Gastroesophageal sphincter (tissue), 4 donors: ENCODE measurements around the gene NEU4. TPM values are rescaled to one million over a fixed set of nuclear protein-coding genes. Genes with fewer than 3 reads are reported as not detected.

Experiments used
- ATAC-seq: fragments of 150-250 bp; one replicate; pipeline ENCODE4 v1.9.1; 2016; ENCODE audit warnings: mild to moderate bottlenecking, moderate library complexity
- H3K27ac ChIP-seq, 4 donors: fragments of 200-600 bp; sonication (generic) in 3 of 4; 1 replicate in 3 of 4; 2 replicates in 1 of 4; pipeline ENCODE4 v1.5.1; 2016 to 2019
- H3K27me3 ChIP-seq: fragments of 200-600 bp; sonication (generic); one replicate; pipeline ENCODE4 v1.5.1; 2019
- H3K36me3 ChIP-seq, 2 donors: fragments of 200-600 bp; sonication (generic); one replicate each; pipeline ENCODE4 v1.5.1; 2019; ENCODE audit warnings: control low read depth in 1 of 2
- H3K4me1 ChIP-seq, 3 donors: fragments of 200-600 bp; sonication (generic); 1 replicate in 2 of 3; 2 replicates in 1 of 3; pipeline ENCODE4 v1.5.1; 2016 to 2019; ENCODE audit warnings: control low read depth in 2 of 3
- H3K4me3 ChIP-seq, 2 donors: fragments of 200-600 bp; sonication (generic); one replicate each; pipeline ENCODE4 v1.5.1; 2019; ENCODE audit warnings: mild to moderate bottlenecking in 1 of 2, moderate library complexity in 1 of 2
- H3K9me3 ChIP-seq, 3 donors: fragments of 200-600 bp; sonication (generic); one replicate each; pipeline ENCODE4 v1.5.1; 2017 to 2019; ENCODE audit warnings: control low read depth in 2 of 3
- EP300 ChIP-seq: sonication (generic); formaldehyde crosslinking; IDR thresholded peaks from one replicate; pipeline ENCODE4 v1.6.1; 2017; ENCODE audit warnings: antibody characterized with exemption, mild to moderate bottlenecking
- POLR2A ChIP-seq, 2 donors: fragments of 450-650 bp; IDR thresholded peaks; one replicate each; pipeline ENCODE4 v1.6.1; 2017; ENCODE audit warnings: antibody characterized with exemption in 2 of 2, mild to moderate bottlenecking in 2 of 2, moderate library complexity in 1 of 2
- POLR2AphosphoS5 ChIP-seq: sonication (generic); formaldehyde crosslinking; IDR thresholded peaks from one replicate; pipeline ENCODE4 v1.6.1; 2017; ENCODE audit warnings: antibody characterized with exemption
- WGBS, 2 donors: methylation state at CpG; one replicate each; pipeline ENCODE4 v1.1.5; 2018; ENCODE audit warnings: low coverage in 1 of 2; 5-methylcytosine and 5-hydroxymethylcytosine counted together
- total RNA-seq, 4 donors: library from RNA; depleted of rRNA; stranded (reverse); fragments of >200 nt; gene quantifications; one replicate each; pipeline ENCODE4 v1.1.0, GENCODE V29; 2016
- TF ChIP-seq, protein P1 (sequence below), 4 experiments: fragments of 200-600 bp in 2 of 4; fragments of 450-650 bp in 2 of 4; sonication (generic) in 1 of 4; IDR thresholded peaks; one replicate each; pipeline ENCODE4 v1.5.1; 2017 to 2019; ENCODE audit warnings: antibody characterized with exemption in 4 of 4, mild to moderate bottlenecking in 2 of 4, moderate library complexity in 2 of 4

Gene NEU4
- total RNA-seq, 4 donors from 2014 or later: 0.47 to 2.0 TPM; not detected in 2

- Histone ChIP-seq H3K36me3 (no peaks in the 10 kb centered on the region), H3K4me3 (no peak overlapping the region), H3K27ac (no peak overlapping the region), H3K4me1 (no peaks in the 10 kb centered on the region), H3K27me3 (peaks cover 18% of the 10 kb centered on the region), H3K9me3 (no peaks in the 10 kb centered on the region)
- no peak for ATAC-seq
- TF ChIP-seq POLR2A (IDR thresholded peaks at IDR 0.05) (no peak), EP300 (no peak), POLR2AphosphoS5 (no peak)
- TF ChIP-seq, protein P1, sequence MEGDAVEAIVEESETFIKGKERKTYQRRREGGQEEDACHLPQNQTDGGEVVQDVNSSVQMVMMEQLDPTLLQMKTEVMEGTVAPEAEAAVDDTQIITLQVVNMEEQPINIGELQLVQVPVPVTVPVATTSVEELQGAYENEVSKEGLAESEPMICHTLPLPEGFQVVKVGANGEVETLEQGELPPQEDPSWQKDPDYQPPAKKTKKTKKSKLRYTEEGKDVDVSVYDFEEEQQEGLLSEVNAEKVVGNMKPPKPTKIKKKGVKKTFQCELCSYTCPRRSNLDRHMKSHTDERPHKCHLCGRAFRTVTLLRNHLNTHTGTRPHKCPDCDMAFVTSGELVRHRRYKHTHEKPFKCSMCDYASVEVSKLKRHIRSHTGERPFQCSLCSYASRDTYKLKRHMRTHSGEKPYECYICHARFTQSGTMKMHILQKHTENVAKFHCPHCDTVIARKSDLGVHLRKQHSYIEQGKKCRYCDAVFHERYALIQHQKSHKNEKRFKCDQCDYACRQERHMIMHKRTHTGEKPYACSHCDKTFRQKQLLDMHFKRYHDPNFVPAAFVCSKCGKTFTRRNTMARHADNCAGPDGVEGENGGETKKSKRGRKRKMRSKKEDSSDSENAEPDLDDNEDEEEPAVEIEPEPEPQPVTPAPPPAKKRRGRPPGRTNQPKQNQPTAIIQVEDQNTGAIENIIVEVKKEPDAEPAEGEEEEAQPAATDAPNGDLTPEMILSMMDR (IDR thresholded peaks at IDR 0.05): no peak
- WGBS, 2 donors: 60 to 66% methylated on average over 1 to 4 of the region's 4 CpGs
Observed at GRCh38 chr2:241835611-241836010, 26.6 kb downstream of the NEU4 start.

DNA sequence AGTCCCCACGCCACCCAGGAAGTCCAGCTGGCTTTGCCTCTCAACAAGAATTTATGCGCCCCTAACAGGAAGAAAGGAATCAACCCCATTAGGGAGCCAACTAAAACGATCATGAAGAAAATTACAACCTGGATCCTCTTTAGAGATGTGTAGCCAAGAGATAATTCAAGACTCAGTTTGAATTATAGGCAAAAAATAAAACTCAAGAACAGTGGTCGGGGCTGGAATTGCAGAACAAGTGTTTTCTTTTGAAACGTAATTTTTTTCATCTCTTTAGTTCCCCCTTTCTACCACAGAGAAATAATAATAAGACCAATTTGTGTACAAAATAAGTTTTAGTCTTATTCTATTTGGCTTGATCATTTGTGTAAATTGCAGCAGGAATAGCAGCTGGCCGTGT lies 27.3 kb downstream of the NEU4 start:
- H3K27ac ChIP-seq: no peak overlapping the region
- 59 to 64% methylated on average over 3 to 6 of the region's 6 CpGs for WGBS, 2 donors
- H3K4me3 ChIP-seq: no peak overlapping the region
- peaks cover 0 to 2% (median 0%) of the 10 kb centered on the region in 3 donors for H3K4me1 ChIP-seq
- no peaks in the 10 kb centered on the region for H3K9me3 ChIP-seq
- TF ChIP-seq EP300: no peak
- TF ChIP-seq, protein P1 (IDR thresholded peaks at IDR 0.05): no peak
- no peak for TF ChIP-seq POLR2A (IDR thresholded peaks at IDR 0.05)
- no peak for TF ChIP-seq POLR2AphosphoS5
- peaks cover 18% of the 10 kb centered on the region for H3K27me3 ChIP-seq
- H3K36me3 ChIP-seq: no peaks in the 10 kb centered on the region
- ATAC-seq: no peak

DNA sequence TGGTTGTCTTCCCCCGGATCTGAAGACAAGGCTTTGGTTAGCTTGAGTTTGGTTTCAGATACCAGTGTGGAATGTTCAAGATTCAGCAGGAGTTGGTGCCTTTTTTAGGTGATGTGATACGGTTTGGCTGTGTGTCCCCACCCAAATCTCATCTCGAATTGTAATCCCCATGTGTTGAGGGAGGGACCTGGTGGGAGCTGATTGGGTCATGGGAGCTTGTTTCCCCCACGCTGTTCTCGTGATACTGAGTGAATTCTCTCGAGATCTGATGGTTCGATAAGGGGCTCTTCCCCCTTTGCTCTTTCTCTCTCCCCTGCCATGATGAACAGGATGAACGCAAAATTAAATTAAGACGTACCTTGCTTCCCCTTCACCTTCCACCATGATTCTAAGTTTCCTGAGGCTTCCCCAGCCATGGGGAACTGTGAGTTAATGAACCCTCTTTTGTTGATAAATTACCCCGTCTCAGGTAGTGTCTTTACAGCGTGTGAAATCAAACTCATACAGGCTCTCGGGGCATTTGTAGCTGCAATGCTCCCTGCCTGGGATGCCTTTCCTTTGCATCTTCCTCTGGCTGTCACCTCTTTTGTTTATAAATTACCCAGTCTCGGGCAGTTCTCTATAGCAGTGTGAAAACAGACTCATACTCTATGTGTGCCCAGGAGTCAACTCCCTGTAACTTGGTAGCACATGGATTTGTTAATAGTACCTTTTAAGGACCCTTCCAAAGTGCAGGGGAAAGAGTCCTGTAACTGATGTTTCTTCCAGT lies 28.4 kb downstream of the NEU4 start:
- ATAC-seq: no peak
- Histone ChIP-seq H3K9me3 (no peaks in the 10 kb centered on the region), H3K36me3 (no peaks in the 10 kb centered on the region), H3K4me1 (peaks cover 0 to 4% (median 0%) of the 10 kb centered on the region in 3 donors), H3K27ac (no peak overlapping the region), H3K27me3 (peaks cover 17% of the 10 kb centered on the region), H3K4me3 (no peak overlapping the region)
- WGBS, 2 donors: 47 to 54% methylated on average over 11 to 13 of the region's 13 CpGs
- TF ChIP-seq, protein P1 (IDR thresholded peaks at IDR 0.05): no peak

GRCh38 chr2:241841181-241842066 lies 32.4 kb downstream of the NEU4 start:
- Histone ChIP-seq H3K27me3 (no peaks in the 10 kb centered on the region), H3K4me3 (no peak overlapping the region), H3K9me3 (no peaks in the 10 kb centered on the region), H3K4me1 (peaks cover 0 to 31% (median 15%) of the 10 kb centered on the region in 3 donors), H3K36me3 (no peaks in the 10 kb centered on the region), H3K27ac (peak overlapping the region in 3 of 4 donors; percentile 31 to 79 (median 76))
- TF ChIP-seq, protein P1 (IDR thresholded peaks at IDR 0.05): no peak
- TF ChIP-seq EP300 (no peak), POLR2A (IDR thresholded peaks at IDR 0.05) (no peak), POLR2AphosphoS5 (no peak)
- ATAC-seq: no peak
- WGBS, 2 donors: 68% methylated on average over 28 of the region's 28 CpGs; no CpG with 5 or more reads in 1 of the 2 donors
